ENCODE data around the gene C19orf81.

Gene C19orf81

DNA sequence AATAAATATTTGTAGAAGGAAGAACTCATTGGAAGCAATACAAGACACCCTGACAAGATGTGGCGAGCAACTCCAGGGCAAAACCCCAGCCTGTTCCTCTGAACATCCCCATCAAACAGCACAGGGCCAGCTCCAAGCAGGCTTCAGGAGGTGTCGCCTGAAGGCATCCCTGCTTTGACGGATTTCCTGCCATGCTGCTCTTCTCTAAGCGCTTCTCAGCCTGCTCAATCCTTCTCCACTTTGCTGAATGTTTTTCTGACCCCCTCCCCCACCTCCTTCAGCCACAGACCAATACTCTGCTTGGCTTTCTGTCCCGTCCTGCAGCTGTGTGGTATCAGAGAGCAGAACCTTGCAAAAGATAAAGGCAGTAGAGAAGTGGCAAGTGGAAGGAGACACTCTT lies 28.4 kb downstream of the C19orf81 start:
- no peaks in the 10 kb centered on the region for H3K36me3 Mint-ChIP-seq (ENCODE audit: low read depth)
- H3K27ac Mint-ChIP-seq, result no peak overlapping the region
- peaks cover 6% of the 10 kb centered on the region for H3K4me1 Mint-ChIP-seq (ENCODE audit: low read depth)
- H3K4me3 Mint-ChIP-seq, result no peak overlapping the region
- peaks cover 56% of the 10 kb centered on the region for H3K27me3 Mint-ChIP-seq
- H3K9me3 Mint-ChIP-seq, result no peaks in the 10 kb centered on the region

DNA sequence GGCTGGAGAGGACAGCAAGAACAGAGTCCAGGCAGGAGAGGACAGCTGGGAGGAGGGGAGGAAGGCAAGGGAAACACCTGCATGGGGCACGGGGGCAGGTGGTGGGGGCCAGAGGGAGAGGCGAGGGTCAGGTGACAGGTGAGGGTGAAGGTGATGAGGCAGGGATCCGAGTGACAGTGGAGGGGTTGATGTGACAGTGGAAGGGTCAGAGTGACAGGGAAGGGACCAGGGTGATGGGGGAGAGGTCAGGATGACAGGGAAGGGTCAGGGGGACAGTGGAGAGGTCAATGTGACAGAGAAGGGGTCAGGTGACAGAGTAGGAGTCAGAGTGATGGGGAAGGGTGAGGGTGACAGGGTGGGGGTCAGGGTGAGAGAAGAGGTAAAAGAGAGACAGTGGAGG lies 29.1 kb downstream of the C19orf81 start:
- Mint-ChIP-seq H3K27me3 (peaks cover 50% of the 10 kb centered on the region), H3K36me3 (ENCODE audit: low read depth) (no peaks in the 10 kb centered on the region), H3K9me3 (no peaks in the 10 kb centered on the region), H3K27ac (no peak overlapping the region), H3K4me1 (ENCODE audit: low read depth) (peaks cover 6% of the 10 kb centered on the region), H3K4me3 (no peak overlapping the region)

DNA sequence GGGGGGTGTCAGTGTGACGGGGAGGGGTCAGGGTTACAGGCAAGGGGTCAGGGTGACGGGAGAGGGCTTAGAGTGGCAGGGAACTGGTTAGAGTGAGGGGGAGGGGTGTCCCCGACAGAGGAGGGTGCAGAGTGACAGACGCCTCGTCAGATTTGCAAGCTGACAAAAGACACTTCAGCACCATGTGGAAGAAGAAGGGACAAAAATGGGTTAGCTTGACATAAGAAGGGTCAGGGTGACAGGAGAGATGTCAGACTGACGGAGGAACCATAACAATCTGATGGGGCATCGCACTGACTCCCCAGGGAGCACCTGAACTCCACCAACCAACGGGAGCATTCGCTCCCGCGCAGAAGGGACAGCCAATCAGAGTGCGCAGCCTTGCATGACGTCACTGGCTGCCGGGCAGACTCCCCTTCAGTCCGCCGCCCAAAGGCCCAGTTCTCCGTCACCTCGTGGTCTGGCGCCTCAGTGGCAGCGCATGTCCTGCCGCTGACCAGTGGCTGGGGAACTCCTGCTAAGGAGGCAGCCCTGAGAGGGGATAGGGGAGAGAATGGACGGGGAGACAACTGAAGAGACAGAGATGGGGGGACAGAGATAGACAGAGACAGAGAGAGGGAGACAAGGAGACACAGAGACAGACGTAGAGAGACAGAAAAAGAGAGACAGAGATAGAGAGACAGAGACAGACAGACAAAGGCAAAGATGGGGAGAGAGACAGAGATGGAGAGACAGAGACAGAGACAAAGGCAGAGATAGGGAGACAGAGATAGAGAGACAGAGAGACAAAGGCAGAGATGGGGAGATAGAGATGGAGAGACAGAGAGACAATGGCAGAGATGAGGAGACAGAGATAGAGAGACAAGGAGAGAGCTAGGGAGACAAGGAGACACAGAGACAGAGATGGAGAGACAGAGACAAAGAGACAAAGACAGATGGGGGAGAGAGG lies 30.2 kb downstream of the C19orf81 start:
- H3K27me3 Mint-ChIP-seq, result peaks cover 49% of the 10 kb centered on the region
- no peak overlapping the region for H3K4me3 Mint-ChIP-seq
- no peak overlapping the region for H3K27ac Mint-ChIP-seq
- no peaks in the 10 kb centered on the region for H3K9me3 Mint-ChIP-seq
- no peaks in the 10 kb centered on the region for H3K36me3 Mint-ChIP-seq (ENCODE audit: low read depth)
- peaks cover 6% of the 10 kb centered on the region for H3K4me1 Mint-ChIP-seq (ENCODE audit: low read depth)

DNA sequence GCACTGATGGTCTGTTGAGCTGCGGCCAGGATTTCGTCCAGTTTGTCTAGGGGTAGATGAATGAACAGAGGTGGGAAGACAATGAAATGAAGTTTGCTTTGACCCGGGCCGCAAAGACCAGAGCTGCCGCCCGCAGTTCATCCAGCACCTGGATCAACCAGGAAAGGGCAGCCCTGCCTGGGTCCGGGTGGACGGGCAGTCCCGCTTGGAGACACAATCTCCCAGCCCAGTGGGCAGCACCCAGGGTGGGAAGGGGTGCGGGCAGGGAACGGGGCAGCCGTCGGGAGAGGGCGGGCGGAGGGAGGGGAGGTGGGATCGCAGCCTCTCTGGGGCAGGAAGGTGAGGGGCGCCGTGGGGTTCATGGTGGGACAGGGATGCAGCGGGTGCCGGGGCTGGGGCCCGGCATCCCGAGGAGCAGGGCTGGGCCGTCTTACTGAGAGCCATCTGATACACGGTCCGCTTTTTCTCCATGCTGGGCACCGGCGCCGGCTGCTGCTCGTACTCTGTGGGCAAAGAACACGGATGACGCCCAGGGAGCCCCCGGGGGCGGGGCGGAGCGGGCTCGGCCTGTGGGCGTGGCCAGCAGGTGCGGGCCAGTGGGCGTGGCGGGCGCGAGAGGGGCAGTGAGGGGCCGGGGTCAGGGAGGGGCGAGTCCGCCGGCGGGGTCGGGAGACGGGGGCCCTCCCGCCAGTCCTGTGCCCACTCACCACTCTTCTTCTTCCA lies 37.2 kb downstream of the C19orf81 start:
- no peaks in the 10 kb centered on the region for H3K36me3 Mint-ChIP-seq (ENCODE audit: low read depth)
- peaks cover 43% of the 10 kb centered on the region for H3K27me3 Mint-ChIP-seq
- H3K27ac Mint-ChIP-seq, result no peak overlapping the region
- H3K4me3 Mint-ChIP-seq, result no peak overlapping the region
- H3K9me3 Mint-ChIP-seq, result no peaks in the 10 kb centered on the region
- no peaks in the 10 kb centered on the region for H3K4me1 Mint-ChIP-seq (ENCODE audit: low read depth)

DNA sequence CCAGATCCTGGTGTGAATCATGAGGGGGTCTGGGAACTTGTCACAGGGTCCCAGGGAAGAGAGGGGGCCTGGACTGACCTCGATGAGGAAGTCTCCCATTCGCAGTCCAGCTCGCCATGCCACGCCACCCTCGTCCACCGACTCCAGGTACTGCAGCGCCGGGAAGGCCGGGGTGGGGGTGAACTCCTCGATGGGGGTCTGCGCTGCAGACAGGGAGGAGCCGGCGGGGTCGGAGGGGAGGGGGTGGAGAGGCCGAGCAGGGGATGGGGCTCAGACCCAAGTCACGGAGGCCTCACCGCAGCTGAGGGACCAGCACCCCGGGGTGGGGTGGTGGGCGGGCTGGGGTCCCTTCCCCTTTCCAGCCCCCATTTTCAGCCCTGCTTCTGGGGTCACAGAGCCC lies 39.5 kb downstream of the C19orf81 start:
- H3K4me1 Mint-ChIP-seq (ENCODE audit: low read depth), result no peaks in the 10 kb centered on the region
- peaks cover 55% of the 10 kb centered on the region for H3K27me3 Mint-ChIP-seq
- H3K9me3 Mint-ChIP-seq, result no peaks in the 10 kb centered on the region
- H3K4me3 Mint-ChIP-seq, result no peak overlapping the region
- H3K27ac Mint-ChIP-seq, result no peak overlapping the region
- no peaks in the 10 kb centered on the region for H3K36me3 Mint-ChIP-seq (ENCODE audit: low read depth)

DNA sequence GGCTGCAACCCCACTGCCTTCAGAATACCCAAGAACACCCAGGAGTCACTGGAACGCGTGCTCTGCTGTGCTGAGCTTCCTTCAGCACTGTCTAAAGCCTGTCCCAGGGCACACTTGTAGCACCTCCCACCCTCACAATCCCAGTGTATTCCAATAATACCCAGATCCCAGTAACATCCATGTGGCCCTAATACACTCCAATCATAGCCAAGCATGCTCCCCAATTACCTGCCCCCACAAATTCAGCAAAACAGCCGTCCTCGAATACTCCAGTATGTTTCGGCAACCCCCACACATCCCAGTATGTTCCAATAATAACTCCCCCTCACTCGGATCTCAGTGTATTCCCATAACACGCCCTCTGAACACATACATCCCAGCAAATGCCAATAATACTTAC lies 41.2 kb downstream of the C19orf81 start:
- H3K36me3 Mint-ChIP-seq (ENCODE audit: low read depth), result no peaks in the 10 kb centered on the region
- H3K4me1 Mint-ChIP-seq (ENCODE audit: low read depth), result no peaks in the 10 kb centered on the region
- no peak overlapping the region for H3K27ac Mint-ChIP-seq
- no peaks in the 10 kb centered on the region for H3K9me3 Mint-ChIP-seq
- H3K4me3 Mint-ChIP-seq, result no peak overlapping the region
- peaks cover 55% of the 10 kb centered on the region for H3K27me3 Mint-ChIP-seq

DNA sequence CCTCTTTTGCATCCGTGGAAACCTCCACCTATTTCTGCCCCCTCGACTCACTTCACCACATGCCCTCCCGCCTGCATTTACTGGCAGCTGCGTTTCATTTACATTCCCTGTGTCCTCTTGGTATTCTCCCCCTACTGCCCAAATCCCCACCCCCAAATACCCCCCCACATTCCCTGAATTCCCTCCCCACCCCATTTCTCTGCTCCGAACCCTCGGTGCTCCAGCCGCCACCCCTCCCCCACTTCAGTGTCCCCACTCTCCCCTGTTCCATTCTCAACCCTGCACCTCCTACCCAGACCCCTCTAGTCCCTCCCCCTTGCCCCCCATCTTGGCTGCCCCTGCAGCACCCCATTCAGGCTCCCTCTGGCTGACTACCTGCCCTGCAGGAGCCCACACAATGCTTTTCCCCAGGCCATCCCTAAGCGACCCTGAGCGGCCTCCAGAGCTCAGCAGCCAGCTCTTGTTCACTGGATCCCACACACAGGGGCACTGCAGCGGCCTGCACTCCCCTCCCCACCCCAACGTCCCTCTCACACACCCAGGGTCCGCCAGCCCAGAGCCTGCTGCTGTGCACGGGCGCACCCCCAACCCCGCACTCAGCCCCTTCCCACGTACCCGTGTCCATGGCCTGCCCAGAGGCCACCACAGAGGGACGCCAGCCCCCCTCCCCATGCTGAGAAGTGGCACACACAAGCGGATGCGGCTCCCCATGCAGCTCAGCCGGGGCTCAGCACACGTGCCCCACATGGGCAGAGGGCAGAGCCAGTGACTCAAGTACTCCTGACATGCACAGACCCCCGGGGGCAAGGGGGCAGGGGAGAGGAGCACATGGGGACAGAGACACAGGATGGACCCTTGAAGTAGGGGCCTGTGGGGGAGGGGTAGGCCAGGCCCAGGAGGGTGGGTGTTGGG lies 44.1 kb downstream of the C19orf81 start:
- Mint-ChIP-seq H3K27me3 (peaks cover 54% of the 10 kb centered on the region), H3K27ac (no peak overlapping the region), H3K4me3 (no peak overlapping the region)

DNA sequence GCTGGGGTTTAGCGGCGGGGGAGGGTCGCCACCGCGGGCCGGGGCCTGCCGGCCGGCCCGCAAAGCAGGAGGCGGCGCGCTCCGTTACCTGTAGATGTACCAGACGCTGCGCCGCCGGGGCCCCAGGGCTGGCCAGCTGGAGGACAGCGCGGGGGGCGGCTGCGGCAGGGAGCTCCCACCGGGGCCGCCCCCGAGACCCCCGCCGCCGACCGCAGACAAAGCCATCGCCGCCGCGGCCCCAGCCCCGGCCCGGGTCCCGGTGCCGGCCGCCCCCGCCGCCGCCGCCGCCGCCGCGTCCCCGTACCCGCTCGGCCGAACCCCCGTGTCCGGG lies 45.5 kb downstream of the C19orf81 start:
- no peaks in the 10 kb centered on the region for H3K4me1 Mint-ChIP-seq (ENCODE audit: low read depth)
- peaks cover 53% of the 10 kb centered on the region for H3K27me3 Mint-ChIP-seq
- H3K27ac Mint-ChIP-seq, result no peak overlapping the region
- H3K4me3 Mint-ChIP-seq, result no peak overlapping the region
- H3K36me3 Mint-ChIP-seq (ENCODE audit: low read depth), result no peaks in the 10 kb centered on the region
- no peaks in the 10 kb centered on the region for H3K9me3 Mint-ChIP-seq

More for the DNA sequence above, 44.1 kb downstream of the C19orf81 start:
- Mint-ChIP-seq H3K9me3 (no peaks in the 10 kb centered on the region), H3K4me1 (ENCODE audit: low read depth) (no peaks in the 10 kb centered on the region), H3K36me3 (ENCODE audit: low read depth) (no peaks in the 10 kb centered on the region)

DNA sequence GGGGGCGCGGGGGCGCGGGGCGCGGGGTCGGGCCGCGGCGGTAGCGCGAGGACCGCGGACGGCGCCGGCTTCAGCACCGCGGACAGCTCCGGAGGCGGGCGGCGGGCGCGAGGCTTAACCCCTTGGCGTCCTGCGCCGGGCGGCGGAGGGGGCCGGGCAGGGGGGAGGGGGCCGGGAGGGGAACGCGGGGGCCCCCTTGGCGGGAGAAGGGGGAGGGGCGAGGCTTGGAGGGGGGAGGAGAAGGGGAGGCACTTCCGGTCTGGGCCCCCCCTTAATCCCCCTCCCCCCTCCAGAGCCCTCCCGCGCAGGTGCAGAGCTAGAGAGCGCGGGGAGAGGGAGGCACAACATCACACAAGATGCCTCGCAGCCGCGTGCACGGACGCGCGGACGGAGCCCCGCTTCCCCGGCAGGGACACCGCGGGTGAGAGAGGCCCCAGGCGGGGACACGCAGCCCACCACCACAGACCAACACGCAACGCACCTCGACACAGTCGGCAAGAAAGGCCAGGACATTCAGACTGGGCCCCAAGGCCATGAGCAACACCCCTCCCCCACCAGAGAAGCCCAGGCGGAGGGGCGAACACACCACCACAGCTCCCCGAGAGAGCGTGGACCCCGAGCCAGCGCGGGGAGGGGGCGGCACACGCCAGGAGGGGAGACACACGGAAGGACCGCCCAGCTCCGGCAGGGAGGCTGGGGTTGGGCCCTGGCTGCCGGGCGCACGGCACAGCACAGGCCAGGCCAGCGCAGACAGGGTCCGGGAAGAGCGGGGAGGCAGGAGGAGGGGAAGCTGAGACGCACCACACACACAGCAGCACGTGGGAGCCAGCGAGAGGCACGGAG lies 46.2 kb downstream of the C19orf81 start:
- Mint-ChIP-seq H3K27ac (no peak overlapping the region), H3K4me1 (ENCODE audit: low read depth) (no peaks in the 10 kb centered on the region), H3K9me3 (no peaks in the 10 kb centered on the region), H3K4me3 (no peak overlapping the region), H3K36me3 (ENCODE audit: low read depth) (no peaks in the 10 kb centered on the region), H3K27me3 (peaks cover 52% of the 10 kb centered on the region)

DNA sequence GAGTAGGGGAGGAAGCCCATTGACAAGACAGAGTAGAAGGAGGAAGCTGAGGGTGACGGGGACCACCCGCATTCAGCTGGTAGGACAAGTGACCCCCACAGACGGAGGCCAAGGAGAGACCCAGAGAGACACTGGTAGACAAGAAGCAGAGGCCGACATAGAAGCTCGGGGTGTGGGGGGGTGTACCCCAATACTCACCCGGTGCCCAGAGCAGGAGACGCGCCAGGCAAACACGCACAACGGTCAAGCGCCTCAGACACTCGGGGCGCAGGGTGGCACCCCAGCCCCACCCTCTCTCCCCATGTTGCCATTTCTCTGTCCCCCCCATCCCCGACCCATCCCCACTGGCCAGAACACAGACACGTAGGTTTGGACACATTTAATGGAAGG lies 46.8 kb downstream of the C19orf81 start:
- Mint-ChIP-seq H3K4me1 (ENCODE audit: low read depth) (no peaks in the 10 kb centered on the region), H3K9me3 (no peaks in the 10 kb centered on the region), H3K4me3 (no peak overlapping the region), H3K36me3 (ENCODE audit: low read depth) (no peaks in the 10 kb centered on the region), H3K27me3 (peaks cover 50% of the 10 kb centered on the region), H3K27ac (no peak overlapping the region)

DNA sequence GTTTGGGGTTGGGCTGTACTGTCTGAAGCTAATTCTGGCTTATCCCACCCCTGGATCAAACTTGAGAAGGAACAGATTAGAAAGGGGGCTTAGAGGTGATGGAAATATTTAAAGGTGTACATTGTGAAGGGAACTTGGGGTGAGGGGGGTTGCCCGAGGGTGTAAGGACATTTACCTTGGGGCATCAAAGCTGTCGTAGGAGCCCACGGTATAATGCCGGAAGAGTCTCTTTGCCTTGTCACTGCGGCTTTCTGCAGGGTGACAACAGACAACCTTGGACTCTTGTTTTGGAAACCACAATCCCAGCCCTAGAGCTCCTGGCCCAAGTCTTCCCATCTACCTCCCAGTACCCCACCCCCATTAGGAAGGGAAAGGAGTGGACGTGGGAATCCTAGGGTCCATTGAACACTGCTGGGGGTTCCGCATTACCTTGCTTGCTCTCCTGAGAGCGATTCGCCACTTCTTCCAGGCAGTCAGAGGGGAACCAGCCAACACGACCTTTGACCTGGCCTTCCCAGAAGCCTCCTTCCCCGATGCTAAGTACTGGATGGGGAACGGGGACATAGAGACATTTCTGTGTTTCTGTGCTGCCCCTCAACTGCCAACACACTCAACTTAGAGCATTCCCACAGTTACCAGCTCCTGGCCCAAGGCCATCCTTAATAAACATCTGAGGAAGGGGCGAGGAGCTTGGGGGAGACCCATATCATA lies 48.3 kb downstream of the C19orf81 start:
- H3K27me3 Mint-ChIP-seq, result peaks cover 35% of the 10 kb centered on the region
- H3K36me3 Mint-ChIP-seq (ENCODE audit: low read depth), result no peaks in the 10 kb centered on the region
- no peak overlapping the region for H3K4me3 Mint-ChIP-seq
- no peaks in the 10 kb centered on the region for H3K4me1 Mint-ChIP-seq (ENCODE audit: low read depth)
- H3K9me3 Mint-ChIP-seq, result no peaks in the 10 kb centered on the region
- no peak overlapping the region for H3K27ac Mint-ChIP-seq

DNA sequence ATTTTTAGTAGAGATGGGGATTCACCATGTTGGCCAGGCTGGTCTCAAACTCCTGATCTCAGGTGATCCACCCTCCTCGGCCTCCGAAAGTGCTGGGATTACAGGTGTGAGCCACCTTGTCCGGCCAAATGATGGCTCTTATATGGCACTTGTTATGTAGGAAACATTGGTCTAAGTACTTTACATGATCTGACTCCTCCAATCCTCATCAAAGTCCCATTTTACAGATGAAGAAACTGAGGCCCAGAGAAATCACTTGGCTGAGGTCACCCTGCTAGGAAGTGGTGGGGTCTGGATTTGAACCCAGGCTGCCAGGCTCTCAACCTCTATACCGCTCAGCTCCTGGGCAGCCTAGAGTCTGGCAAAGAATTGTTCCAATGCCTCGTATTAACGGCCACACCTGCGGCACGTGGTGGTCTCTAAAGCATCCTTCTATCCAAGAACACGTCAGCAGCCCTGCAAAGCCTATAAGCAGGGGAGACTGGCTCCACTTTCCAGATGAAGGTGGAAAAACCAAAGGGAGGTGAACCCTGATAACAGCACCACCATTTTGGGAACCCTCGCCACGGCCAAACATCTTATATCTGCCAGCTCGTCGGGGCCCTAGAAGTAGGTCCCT lies 52.2 kb downstream of the C19orf81 start:
- H3K4me1 Mint-ChIP-seq (ENCODE audit: low read depth), result no peaks in the 10 kb centered on the region
- H3K4me3 Mint-ChIP-seq, result no peak overlapping the region
- no peak overlapping the region for H3K27ac Mint-ChIP-seq
- H3K9me3 Mint-ChIP-seq, result no peaks in the 10 kb centered on the region
- H3K36me3 Mint-ChIP-seq (ENCODE audit: low read depth), result no peaks in the 10 kb centered on the region
- peaks cover 29% of the 10 kb centered on the region for H3K27me3 Mint-ChIP-seq

DNA sequence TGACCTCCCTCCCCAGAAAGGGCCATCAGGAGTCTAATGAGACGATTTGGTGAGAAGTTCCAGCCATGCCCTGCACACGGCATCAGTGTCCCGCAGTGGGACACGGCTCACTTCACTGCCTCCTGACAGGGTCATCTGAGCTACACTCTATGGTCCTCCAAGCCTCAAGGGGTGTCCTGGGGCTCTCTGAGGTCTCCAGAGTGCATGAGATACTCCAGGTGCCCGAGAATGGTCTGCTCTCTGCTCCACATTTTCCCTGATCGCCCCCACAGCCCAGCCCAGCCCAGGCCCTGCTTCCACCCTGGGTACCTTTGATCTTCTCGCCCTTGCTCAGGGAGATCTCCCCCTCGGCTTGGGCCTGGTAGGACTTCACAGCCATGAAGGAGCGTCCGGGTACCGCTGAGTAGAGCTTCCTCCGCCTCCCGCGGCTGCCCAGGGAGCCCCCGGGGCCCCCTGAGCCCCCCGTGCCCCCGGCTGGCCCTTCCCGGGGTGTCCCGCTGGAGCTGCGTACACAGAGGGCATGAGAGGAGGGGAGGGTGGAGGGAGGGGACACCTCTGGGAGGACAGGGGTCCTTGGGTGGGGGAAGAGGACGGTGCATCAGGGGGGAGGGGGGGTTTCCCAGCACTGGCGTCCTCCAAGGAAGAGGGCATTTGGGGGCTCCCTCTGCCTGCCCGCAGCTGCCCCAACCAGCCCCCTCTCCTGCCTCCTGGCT lies 53.1 kb downstream of the C19orf81 start:
- Mint-ChIP-seq H3K4me3 (no peak overlapping the region), H3K27ac (no peak overlapping the region), H3K9me3 (no peaks in the 10 kb centered on the region), H3K4me1 (ENCODE audit: low read depth) (no peaks in the 10 kb centered on the region), H3K27me3 (peaks cover 26% of the 10 kb centered on the region), H3K36me3 (ENCODE audit: low read depth) (no peaks in the 10 kb centered on the region)
